IMR-90 (cell line): ENCODE results near the gene ZBTB47.

ENCODE experiments used
- BHLHE40 ChIP-seq: fragments of 150-350 bp; IDR thresholded peaks from 2 replicates; pipeline ENCODE4 v1.6.1; 2016; ENCODE audit warnings: mild to moderate bottlenecking, low read depth, low read length
- CEBPB ChIP-seq: IDR thresholded peaks from 2 replicates; pipeline ENCODE4 v1.6.1; 2012; ENCODE audit warnings: low read depth, low read length, improper control_type of control experiment
- CHD1 ChIP-seq: IDR thresholded peaks from 2 replicates; pipeline ENCODE4 v1.6.1; 2012; ENCODE audit warnings: low read depth, low read length, improper control_type of control experiment
- CTCF ChIP-seq: conservative IDR thresholded peaks from 2 replicates; pipeline ENCODE4 v1.5.1; 2012; ENCODE audit warnings: mild to moderate bottlenecking, low read depth, low read length, improper control_type of control experiment
- FOS ChIP-seq: fragments of 150-350 bp; IDR thresholded peaks from 2 replicates; pipeline ENCODE4 v1.6.1; 2016; ENCODE audit warnings: low read depth, low read length
- POLR2A ChIP-seq: IDR thresholded peaks from 2 replicates; pipeline ENCODE4 v1.6.1; 2012; ENCODE audit warnings: mild to moderate bottlenecking, low read depth, low read length
- RCOR1 ChIP-seq: IDR thresholded peaks from 2 replicates; pipeline ENCODE4 v1.6.1; 2012; ENCODE audit warnings: mild to moderate bottlenecking, low read length, improper control_type of control experiment; ENCODE audit not compliant: insufficient replicate concordance
- SMC3 ChIP-seq: fragments of 150-350 bp; IDR thresholded peaks from 2 replicates; pipeline ENCODE4 v1.6.1; 2016; ENCODE audit warnings: low read depth, mild to moderate bottlenecking, antibody characterized with exemption, low read length, moderate library complexity

DNA sequence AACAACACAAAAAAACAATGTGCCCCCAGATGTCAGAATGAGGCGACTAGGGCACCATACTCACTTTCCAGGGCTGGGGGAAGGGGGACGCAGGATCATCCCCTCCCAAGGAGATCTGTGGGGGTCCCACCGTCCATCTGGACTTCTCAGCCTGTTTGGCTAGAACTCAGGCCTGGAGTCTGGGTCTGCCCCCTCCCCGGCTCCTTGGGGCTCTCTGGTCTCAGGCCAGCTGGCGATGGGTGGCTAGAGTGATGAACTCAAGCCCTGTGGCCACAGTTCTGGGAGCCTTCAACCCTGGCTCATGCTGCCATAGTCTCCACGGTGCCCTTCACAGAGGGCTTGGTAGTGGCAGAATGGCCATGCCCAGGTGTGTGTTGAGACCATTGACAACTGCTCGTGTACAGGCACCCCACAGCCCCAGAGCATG, 13.6 kb downstream of the ZBTB47 start:
- no peak for TF ChIP-seq CEBPB
- no peak for TF ChIP-seq CTCF
- no peak for TF ChIP-seq POLR2A
- no peak for TF ChIP-seq CHD1
- no peak for TF ChIP-seq RCOR1
- no peak for TF ChIP-seq FOS
- TF ChIP-seq BHLHE40: no peak
- no peak for TF ChIP-seq SMC3
